GM19238 (cell line): ENCODE data around the gene OFD1.
"Not testable (repeated sequence)": the region's sequence is repeated elsewhere in the genome, so short reads cannot be mapped to it uniquely, and the experiment has no call there.

Experiments
- DNase-seq: peaks from one replicate; pipeline ENCODE4 v3.0.0; 2011; ENCODE audit warnings: low spot score; ENCODE audit not compliant: insufficient read length

The OFD1 gene

GRCh38 chrX:13702111-13702789 is 32.3 kb upstream of the OFD1 start:
- DNase-seq, result no peak

- no peak for DNase-seq
These were observed 31.4 kb upstream of the OFD1 start for GRCh38 chrX:13703135-13703534.

GRCh38 chrX:13703589-13703988 is 31.0 kb upstream of the OFD1 start:
- DNase-seq, result no peak

- no peak for DNase-seq
These were observed 23.4 kb upstream of the OFD1 start for GRCh38 chrX:13711141-13711540.

- no peak for DNase-seq
These were observed 18.1 kb upstream of the OFD1 start for GRCh38 chrX:13716455-13716854.

GRCh38 chrX:13716905-13717304 is 17.6 kb upstream of the OFD1 start:
- no peak for DNase-seq

GRCh38 chrX:13717700-13718472 is 16.7 kb upstream of the OFD1 start:
- DNase-seq, result no peak

GRCh38 chrX:13719192-13719856 is 15.2 kb upstream of the OFD1 start:
- no peak for DNase-seq

- no peak for DNase-seq
These were observed 13.2 kb upstream of the OFD1 start for GRCh38 chrX:13721371-13721770.

- DNase-seq, result no peak
These were observed 12.6 kb upstream of the OFD1 start for GRCh38 chrX:13721819-13722519.

- not testable (repeated sequence) for DNase-seq
These were observed 9.7 kb upstream of the OFD1 start for GRCh38 chrX:13724878-13725277.

GRCh38 chrX:13726583-13726982 is 8.0 kb upstream of the OFD1 start:
- DNase-seq, result not testable (repeated sequence)

GRCh38 chrX:13730523-13730922 is 4.0 kb upstream of the OFD1 start:
- not testable (repeated sequence) for DNase-seq

GRCh38 chrX:13732246-13733067 is 2.1 kb upstream of the OFD1 start:
- no peak for DNase-seq

- no peak for DNase-seq
These were observed 1.0 kb upstream of the OFD1 start for GRCh38 chrX:13733506-13733905.

- DNase-seq, result no peak
These were observed 7.1 kb downstream of the OFD1 start for GRCh38 chrX:13741695-13742094.

GRCh38 chrX:13742397-13743176 is 8.0 kb downstream of the OFD1 start:
- peak; percentile 36 for DNase-seq

- no peak for DNase-seq
These were observed 13.3 kb downstream of the OFD1 start for GRCh38 chrX:13747836-13748235.

GRCh38 chrX:13748486-13748885 is 13.9 kb downstream of the OFD1 start:
- DNase-seq, result no peak

- no peak for DNase-seq
These were observed 15.7 kb downstream of the OFD1 start for GRCh38 chrX:13750204-13750603.
